ENCODE results near the gene MDFIC.

Gene MDFIC

GRCh38 chr7:115005251-115005650 is 83.4 kb downstream of the MDFIC start:
- Histone ChIP-seq H2AFZ (ENCODE audit: low read length) (no peak overlapping the region), H3K4me2 (ENCODE audit: low read depth, low read length, poor library complexity, severe bottlenecking) (no peak overlapping the region), H3K4me1 (ENCODE audit: insufficient read depth, low read length, poor library complexity, severe bottlenecking) (no peaks in the 10 kb centered on the region), H3F3A (ENCODE audit: low read depth) (no peaks in the 10 kb centered on the region), H3K9me3 (ENCODE audit: insufficient read depth, low read depth, low read length) (no peaks in the 10 kb centered on the region), H3K79me2 (ENCODE audit: insufficient read depth, low read length) (no peaks in the 10 kb centered on the region), H3K27me3 (ENCODE audit: insufficient read depth, low read length, poor library complexity, severe bottlenecking) (no peaks in the 10 kb centered on the region), H3K9me2 (replicated peaks; ENCODE audit: low read depth, low read length) (no peaks in the 10 kb centered on the region), H3K4me3 (ENCODE audit: low read length, poor library complexity, severe bottlenecking) (no peak overlapping the region), H3K9ac (ENCODE audit: low read depth, low read length, poor library complexity, severe bottlenecking) (no peak overlapping the region), H4K20me1 (ENCODE audit: insufficient read depth, low read length, poor library complexity, severe bottlenecking) (no peaks in the 10 kb centered on the region), H3K36me3 (ENCODE audit: insufficient read depth, low read length) (no peaks in the 10 kb centered on the region)
- no peak for TF ChIP-seq EZH2phosphoT487 (IDR thresholded peaks at IDR 0.05; ENCODE audit: borderline replicate concordance)
- TF ChIP-seq CTCF (conservative IDR thresholded peaks at IDR 0.05; ENCODE audit: low read length): no peak

GRCh38 chr7:115005953-115006352 is 84.1 kb downstream of the MDFIC start:
- no peaks in the 10 kb centered on the region for H3K79me2 ChIP-seq (ENCODE audit: insufficient read depth, low read length)

GRCh38 chr7:115007751-115008150 is 85.9 kb downstream of the MDFIC start:
- no peaks in the 10 kb centered on the region for H3F3A ChIP-seq (ENCODE audit: low read depth)
- H3K9ac ChIP-seq (ENCODE audit: low read depth, low read length, poor library complexity, severe bottlenecking): no peak overlapping the region
- no peak overlapping the region for H3K4me3 ChIP-seq (ENCODE audit: low read length, poor library complexity, severe bottlenecking)
- H3K9me2 ChIP-seq (replicated peaks; ENCODE audit: low read depth, low read length): no peaks in the 10 kb centered on the region
- no peaks in the 10 kb centered on the region for H4K20me1 ChIP-seq (ENCODE audit: insufficient read depth, low read length, poor library complexity, severe bottlenecking)
- H3K79me2 ChIP-seq (ENCODE audit: insufficient read depth, low read length): no peaks in the 10 kb centered on the region
- H3K27me3 ChIP-seq (ENCODE audit: insufficient read depth, low read length, poor library complexity, severe bottlenecking): no peaks in the 10 kb centered on the region
- no peak overlapping the region for H3K4me2 ChIP-seq (ENCODE audit: low read depth, low read length, poor library complexity, severe bottlenecking)
- no peaks in the 10 kb centered on the region for H3K4me1 ChIP-seq (ENCODE audit: insufficient read depth, low read length, poor library complexity, severe bottlenecking)
- H2AFZ ChIP-seq (ENCODE audit: low read length): no peak overlapping the region
- H3K36me3 ChIP-seq (ENCODE audit: insufficient read depth, low read length): no peaks in the 10 kb centered on the region
- H3K9me3 ChIP-seq (ENCODE audit: insufficient read depth, low read depth, low read length): no peaks in the 10 kb centered on the region
- TF ChIP-seq CTCF (conservative IDR thresholded peaks at IDR 0.05; ENCODE audit: low read length) (no peak), EZH2phosphoT487 (IDR thresholded peaks at IDR 0.05; ENCODE audit: borderline replicate concordance) (no peak)

More at GRCh38 chr7:115005953-115006352, 84.1 kb downstream of the MDFIC start:
- TF ChIP-seq EZH2phosphoT487 (IDR thresholded peaks at IDR 0.05; ENCODE audit: borderline replicate concordance): no peak
- TF ChIP-seq CTCF (conservative IDR thresholded peaks at IDR 0.05; ENCODE audit: low read length): no peak
- no peak overlapping the region for H3K4me2 ChIP-seq (ENCODE audit: low read depth, low read length, poor library complexity, severe bottlenecking)
- H3K9me3 ChIP-seq (ENCODE audit: insufficient read depth, low read depth, low read length): no peaks in the 10 kb centered on the region
- no peaks in the 10 kb centered on the region for H3K36me3 ChIP-seq (ENCODE audit: insufficient read depth, low read length)
- H3K4me3 ChIP-seq (ENCODE audit: low read length, poor library complexity, severe bottlenecking): no peak overlapping the region
- no peak overlapping the region for H3K9ac ChIP-seq (ENCODE audit: low read depth, low read length, poor library complexity, severe bottlenecking)
- no peaks in the 10 kb centered on the region for H3F3A ChIP-seq (ENCODE audit: low read depth)
- H2AFZ ChIP-seq (ENCODE audit: low read length): no peak overlapping the region
- H3K27me3 ChIP-seq (ENCODE audit: insufficient read depth, low read length, poor library complexity, severe bottlenecking): no peaks in the 10 kb centered on the region
- no peaks in the 10 kb centered on the region for H3K9me2 ChIP-seq (replicated peaks; ENCODE audit: low read depth, low read length)
- H4K20me1 ChIP-seq (ENCODE audit: insufficient read depth, low read length, poor library complexity, severe bottlenecking): no peaks in the 10 kb centered on the region
- no peaks in the 10 kb centered on the region for H3K4me1 ChIP-seq (ENCODE audit: insufficient read depth, low read length, poor library complexity, severe bottlenecking)

Measured in Loucy (cell line).